ENCODE data around the gene MRPL36.
"Not testable (repeated sequence)": the region's sequence is repeated elsewhere in the genome, so short reads cannot be mapped to it uniquely, and the experiment has no call there.

Gene MRPL36

DNA sequence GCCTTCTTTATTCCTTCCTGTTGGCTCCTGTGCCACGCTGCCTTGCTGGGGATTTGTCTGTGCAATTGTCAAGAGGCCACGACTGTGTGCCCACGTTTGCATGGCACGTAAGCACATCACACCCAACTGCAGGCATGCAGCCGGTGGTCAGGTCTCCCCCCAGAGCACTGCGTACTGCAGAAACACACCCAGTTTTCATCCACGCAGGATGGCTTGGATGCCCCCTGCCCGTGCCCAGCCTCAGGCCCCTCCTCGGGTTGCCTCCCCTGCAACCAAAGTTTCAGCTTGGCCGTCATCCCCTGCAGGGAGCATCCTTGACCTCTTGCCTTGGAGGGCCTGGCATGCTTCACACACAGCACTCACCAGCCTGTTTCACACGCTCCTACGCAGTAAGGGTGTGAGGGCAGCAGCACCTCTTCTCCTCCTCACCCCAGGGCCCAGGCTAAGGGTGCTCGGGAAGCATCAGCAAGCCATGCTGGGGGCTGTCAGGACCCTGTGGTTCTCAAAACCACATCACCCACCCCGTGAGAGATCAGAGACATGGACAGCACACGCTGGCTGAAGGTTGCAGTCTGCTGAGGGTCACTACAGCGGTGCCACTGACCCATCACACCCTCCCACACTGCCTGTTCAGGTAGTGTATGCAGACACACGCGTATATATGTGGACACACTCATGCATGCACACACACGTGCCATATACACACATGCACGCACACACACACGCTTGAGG lies 3.1 kb downstream of the MRPL36 start:
- no peak for DNase-seq (ENCODE audit: low read depth)

DNA sequence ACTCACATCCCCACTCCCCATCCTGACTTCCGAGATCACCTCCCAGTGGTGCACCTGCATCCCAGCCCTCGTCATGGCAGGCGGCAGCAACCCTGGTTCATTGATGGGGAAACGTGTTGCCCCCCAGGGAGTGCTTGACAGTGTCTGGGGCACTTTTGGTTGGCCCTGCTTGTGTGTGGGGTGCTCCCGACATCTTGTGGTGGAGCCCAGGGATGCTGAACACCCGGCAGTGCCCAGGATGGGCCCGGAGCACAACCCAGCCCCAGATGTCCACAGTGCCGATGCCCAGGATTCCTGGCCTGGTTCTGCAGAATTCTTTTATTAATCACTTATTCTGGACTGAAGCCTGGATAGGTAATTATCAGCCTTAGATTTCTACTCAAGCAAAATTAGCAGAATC lies 3.7 kb downstream of the MRPL36 start:
- DNase-seq (ENCODE audit: low read depth) = no peak

DNA sequence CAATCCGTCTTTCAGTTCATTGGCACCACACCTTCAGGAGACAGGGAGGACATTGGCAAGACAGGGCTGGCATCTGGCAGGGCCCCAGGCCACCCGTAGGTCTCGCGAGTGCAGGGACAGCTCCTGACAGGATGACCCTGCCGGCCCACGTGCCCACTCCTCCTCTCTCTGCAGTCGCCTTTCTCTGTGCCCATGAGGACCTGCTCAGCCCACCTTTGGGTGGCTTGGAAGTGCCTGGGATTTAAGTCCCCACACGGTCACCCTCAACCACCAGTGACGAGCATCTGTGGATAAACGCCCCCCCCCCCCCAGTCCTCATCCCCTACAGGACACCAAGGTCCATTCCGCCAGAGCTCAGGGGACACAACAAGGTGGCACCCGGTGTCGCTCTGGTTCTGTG lies 4.1 kb downstream of the MRPL36 start:
- DNase-seq (ENCODE audit: low read depth) = no peak

DNA sequence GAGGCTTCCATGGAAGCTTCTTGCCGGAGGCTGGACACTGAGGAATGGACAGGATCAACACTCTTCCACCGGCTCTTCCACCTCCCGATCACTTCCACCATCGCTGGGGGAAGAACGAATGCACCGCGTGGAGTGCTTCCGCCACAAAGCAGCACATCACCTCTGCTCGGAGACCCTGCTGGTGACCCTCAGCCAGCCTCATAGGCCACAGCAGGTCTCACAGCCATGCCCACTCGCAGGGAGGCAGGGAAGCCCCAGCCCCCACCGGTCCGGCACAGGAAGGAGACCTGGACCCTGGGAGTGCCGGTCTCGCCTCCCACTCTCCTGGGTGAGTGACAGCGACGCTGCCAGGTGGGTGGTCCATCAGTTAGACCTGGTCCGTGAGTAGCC lies 4.7 kb downstream of the MRPL36 start:
- DNase-seq (ENCODE audit: low read depth) = no peak

DNA sequence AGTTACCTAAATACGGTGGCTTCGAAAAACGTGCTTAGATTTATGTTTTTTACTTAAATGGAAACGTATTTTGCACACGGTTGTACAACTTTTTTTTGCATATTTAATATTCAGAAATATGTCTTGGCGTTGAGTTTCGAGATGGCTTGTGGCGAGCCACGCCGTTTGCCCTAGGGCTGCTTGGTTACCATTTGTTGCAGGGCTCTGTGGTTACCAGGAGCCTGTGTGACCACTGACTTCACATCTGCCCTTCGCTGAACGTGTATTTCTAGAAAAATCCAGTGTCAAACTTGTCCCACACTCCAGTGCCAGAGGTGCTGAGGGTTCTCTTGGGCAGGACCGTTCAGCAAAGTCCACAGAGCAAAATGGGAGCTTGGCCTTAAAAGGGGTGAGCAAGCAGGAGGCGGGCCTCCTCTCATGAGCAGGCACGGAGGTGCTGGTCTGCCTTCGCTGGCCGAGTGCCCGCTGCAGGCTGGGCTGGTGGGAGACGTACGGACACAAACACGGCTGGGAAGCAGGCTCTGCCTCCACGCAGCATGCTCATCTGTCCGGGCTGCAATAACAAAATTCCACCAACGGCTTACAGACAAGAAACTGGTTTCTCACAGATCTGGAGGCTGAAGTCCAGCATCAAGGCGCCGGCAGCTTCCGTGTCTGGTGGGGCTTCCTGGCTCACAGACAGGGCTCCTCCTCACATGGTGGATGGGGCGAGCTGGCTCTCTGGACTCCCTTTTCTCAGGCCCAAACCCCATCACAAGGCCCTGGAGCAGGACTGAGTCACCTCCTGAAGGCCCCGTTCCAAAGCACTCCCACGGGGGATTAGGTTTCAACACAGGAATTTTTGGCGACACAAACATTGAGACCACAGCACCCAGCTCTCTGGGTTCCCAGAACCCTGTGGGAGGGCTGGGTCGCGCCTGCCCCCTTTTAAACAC lies 5.4 kb downstream of the MRPL36 start:
- no peak for DNase-seq (ENCODE audit: low read depth)

DNA sequence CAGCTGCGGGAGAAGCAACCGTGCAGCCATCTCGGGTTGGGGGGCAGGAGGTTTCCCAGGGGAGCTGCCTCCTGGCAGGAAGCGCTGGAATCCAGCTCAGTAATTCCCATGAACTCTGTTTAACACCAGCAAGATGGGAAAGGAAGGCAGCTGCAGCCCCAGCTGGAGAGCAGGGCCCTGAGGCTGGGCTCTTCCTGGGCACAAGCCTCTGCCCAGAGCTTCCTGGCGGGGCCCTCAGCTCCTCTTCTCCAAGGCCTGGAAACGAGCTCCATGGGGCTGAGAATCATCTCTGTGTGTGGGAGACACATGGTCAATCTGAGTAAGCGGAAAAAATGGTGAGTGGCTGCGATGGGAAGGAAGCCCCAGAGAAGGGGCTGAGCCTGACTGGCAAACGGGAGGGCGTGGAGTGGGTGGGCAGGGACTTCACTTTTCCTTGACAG lies 6.3 kb downstream of the MRPL36 start:
- no peak for DNase-seq (ENCODE audit: low read depth)

DNA sequence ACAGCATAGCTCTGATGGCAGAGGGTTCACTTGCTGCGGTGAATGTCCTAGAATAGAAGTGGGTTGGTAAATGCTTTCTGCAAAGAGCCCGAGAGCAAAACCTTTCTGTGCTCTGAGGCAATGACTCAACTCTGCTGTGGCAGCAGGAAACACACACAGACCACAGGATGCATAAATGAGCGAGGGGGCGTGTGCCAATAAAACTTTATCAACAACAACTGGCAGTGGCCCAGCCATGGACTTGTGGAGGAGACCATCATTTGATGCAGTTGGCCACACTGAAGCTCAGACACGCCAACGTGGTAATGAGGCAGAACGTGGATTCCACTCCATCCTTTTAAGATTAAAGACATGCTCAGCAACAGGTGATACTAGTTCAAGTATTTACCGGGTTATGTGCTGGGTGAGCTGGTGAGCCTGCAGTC lies 6.8 kb downstream of the MRPL36 start:
- peak; percentile 50 for DNase-seq (ENCODE audit: low read depth)

DNA sequence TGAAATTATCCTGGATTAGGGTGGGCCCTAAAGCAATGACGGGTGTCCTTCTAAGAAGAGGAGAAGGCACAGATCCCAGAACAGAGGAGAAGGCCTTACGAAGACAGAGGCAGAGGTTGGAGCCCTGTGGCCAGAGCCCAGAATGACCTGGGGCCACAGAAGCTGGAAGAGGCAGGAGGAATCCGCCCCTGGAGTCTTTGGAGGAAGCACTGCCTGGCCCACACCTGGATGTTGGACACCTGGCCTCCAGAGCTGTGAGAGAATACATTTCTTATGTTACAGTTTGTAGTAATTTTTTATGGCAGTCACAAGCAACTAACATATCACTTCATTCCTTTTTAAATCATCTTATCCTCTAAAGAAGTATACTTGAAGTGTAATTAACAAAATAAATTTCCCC lies 8.5 kb downstream of the MRPL36 start:
- DNase-seq (ENCODE audit: low read depth) = no peak

DNA sequence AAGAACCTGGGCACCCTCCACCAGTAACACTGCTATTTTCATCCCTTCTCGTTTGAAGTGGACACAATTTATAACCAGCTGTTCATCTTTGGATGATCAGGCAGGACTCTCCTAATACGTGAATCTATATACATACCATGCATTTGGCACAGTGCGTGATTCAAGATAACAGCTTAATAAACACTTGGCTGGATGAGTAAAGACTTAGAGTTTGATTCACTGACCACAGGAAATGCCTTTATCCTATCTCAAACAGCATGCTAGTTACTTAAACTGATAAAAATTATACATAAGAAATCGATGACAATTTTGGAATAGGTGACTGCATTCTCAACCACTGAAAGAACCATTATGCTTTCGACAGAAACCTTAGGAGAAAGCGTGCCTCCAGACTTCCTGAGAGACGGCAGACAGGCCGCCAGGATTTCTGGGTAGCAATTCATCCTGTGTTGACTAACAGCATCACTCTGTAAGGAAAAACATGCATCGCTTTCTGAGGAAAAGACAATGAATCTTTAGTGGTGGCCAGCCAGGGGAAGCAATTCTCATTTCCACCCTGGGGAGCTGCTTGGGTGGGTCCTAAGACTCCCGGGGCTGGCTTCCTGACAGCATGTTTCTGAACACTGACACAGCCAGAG lies 9.7 kb downstream of the MRPL36 start:
- no peak for DNase-seq (ENCODE audit: low read depth)

DNA sequence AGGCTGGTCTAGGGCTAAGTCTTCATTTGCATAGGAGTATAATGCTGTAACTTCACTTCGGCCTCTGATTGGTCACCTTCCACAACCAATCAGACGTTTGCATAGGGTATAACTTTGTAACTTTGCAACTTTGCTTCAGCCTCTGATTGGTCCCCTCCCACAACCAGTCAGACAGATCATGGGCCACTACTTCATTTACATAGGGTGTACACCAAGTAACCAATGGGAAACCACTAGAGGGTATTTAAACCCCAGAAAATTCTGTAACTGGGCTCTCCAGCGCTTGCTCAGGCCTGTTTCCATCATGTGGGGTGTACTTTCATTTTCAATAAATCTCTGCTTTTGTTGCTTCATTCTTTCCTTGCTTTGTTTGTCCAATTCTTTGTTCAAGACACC lies 10.2 kb downstream of the MRPL36 start:
- DNase-seq (ENCODE audit: low read depth) = not testable (repeated sequence)

DNA sequence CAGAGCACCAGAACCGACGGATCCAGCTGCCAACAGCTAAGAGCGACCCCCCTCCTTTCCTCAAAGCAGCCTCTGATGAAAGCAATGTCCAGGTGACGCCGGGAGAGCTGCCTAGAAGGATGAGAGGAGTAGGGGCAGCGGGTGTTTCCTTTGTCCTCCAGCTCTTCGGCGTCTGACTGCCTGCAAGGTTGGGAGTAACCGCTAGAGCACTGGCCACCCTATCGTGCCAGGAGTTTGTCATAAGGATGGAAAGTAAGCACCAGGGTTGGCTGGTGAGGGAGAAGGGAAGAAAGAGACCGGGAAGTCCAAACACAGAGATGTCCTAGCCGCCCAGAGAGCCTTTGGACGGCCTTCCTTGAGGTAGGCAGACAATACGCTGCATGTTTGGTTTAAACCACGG lies 10.8 kb downstream of the MRPL36 start:
- no peak for DNase-seq (ENCODE audit: low read depth)

DNA sequence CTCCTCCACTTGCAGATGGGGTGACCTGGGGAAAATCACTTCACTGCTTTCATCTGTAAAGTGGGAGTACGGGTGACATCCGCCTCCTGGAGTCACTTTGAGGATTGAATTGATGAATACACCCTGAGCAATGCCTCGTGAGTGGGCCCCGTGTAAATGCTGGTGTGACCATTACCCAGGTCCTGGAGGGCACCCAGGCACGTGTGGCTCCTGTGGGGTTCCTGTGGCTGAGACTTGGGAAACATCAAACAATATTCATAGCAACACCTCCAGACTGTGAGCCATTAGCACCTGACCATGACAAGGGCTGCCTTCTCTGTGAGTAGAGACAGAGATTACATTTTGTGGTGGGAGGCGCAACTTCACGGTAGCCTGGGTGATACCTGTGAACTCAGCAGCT lies 11.4 kb downstream of the MRPL36 start:
- DNase-seq (ENCODE audit: low read depth) = no peak

DNA sequence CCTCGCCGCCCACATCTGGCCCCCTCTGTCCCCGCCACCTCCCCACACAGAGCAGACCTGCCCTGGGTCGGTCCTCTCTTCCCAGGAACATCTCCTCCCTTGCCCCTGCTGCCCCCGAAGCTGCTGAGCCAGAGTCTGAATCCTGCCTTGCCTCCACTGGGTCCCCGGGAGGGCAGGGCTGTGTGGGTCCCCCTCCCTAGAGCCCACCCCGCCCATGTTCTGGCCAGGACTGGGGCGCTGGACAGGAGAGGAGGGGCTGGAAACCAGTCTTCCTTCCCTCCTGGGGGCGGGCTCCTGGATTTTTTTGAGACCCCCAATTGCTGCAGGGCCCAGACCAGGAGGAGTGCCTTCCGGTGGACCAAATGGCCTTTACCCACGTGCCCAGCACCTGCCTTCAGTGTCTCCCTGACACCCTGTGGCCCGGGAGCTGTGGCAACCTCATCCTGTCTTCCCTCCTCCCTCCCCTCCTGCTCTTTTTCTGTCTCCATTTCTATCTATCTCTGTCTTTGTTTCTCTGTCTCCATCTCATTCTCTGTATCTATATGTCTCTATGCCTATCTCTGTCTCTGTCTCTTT lies 12.1 kb downstream of the MRPL36 start:
- DNase-seq (ENCODE audit: low read depth) = no peak

DNA sequence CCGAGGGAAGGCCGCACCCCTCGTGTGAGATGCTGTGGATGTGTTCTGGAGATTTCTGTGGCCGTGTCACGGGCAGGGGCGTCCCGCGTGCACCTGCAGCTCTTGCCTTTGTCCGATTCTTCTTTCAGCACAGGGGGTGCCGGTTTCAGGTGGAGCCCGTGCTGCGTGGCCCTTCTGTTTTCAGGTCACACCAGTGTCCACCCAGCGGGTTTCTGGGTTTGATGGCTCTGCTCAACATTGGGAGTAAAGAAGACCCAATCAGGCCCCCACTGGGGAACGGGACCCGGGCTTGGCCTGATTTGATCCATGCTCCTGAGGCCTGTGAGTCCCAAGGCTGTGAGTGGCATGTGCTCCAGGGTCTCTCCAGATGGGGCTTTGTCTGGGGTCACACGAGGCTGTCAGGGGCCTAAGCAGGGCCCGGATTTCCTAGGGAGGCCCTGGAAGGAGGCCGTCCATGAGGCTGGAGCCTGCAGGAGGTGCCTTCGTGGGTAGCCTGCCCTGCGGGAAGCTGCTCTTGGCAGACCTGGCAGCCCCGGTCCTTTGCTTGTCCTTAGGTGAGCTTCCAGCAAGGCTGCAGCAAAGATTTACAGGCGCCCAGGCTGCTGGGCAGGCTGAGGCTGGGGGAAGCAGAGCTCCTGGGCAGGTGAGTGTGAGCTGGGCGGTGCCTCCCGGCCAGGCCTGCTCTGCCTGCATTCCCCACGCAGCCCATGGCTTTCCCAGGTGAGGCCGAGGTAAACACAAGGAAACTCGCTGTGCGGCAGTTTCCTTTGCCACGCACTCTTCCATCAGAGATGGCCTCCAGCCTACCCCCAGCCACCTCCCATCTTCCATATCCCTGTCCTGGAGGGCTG lies 12.8 kb downstream of the MRPL36 start:
- no peak for DNase-seq (ENCODE audit: low read depth)

DNA sequence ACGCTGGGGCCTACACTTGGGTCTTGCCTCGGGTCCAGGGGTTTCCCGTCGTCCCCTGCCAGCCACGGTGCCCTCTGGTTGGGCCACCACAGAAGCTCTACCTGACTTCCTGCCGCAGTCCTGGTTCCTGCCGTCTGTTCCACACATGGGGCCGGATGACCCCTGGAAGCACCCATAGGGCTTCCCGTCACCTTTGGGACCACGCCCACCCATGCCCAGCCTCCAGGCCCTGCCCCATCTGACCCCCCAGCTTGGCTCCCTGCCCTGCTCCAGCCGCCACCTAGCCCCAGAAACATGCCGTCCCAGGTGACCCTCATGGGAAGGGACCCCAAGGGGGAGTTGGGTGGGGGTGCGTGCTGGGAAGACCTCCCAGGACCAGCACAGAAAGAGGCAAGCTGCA lies 13.7 kb downstream of the MRPL36 start:
- no peak for DNase-seq (ENCODE audit: low read depth)

DNA sequence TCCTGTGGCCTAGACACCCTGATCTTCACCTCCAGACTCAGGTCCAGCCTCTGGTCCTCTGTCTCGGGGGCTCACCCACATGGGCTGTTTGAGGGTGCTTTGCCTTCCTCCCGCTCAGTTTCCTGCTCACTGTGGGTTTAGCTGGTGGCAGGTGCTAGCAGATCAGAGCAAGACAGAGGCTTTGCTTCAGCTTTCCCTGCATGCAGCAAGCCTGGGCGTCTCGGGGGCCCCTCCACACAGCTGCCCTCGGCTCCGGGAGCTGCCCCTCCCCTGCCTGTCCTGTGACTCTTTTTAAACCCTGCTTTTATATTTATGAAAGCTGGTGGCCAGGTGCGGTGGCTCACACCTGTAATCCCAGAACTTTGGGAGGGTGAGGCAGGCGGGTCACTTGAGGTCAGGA lies 14.6 kb downstream of the MRPL36 start:
- no peak for DNase-seq (ENCODE audit: low read depth)

DNA sequence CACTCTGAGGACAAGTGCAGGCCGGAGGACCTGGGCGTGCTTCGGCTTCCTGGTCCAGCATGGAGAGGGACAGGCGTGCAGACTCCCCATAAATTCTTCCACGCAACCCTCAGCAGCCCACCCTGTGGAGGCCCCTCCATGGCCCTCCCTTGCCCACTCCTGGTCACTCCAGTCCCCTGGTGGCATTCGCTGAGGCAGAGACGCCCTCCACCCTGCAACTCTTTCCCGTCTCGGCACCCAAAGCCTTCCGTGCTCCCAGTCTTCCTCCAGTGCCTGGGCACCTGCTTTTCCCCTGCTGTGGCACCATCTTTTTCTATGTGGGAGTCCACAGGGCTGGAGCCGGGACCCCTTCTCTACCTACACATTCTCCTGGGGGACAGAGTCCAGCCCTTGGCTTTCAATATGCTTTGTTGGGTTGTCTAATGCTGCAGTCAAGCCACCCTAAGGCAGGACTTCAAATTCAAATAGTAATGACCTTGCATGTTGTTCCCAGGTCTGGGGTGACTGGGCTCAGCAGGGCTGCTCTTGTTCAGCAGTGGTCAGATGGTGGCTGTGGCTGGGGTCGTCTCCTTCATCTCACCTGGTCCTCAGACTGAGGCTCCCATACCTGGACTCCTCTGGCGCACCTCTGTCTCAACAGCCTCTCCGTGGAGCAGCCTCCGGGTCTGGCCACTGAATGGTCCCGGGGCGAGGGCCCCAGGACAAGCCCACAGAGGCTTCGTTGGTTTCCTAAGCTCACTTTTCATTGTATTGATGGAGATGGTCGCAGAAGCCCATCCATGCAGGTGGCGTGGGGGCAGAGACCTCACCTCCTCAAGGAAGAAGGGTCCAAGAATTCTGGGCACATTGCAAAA lies 15.2 kb downstream of the MRPL36 start:
- DNase-seq (ENCODE audit: low read depth) = no peak

DNA sequence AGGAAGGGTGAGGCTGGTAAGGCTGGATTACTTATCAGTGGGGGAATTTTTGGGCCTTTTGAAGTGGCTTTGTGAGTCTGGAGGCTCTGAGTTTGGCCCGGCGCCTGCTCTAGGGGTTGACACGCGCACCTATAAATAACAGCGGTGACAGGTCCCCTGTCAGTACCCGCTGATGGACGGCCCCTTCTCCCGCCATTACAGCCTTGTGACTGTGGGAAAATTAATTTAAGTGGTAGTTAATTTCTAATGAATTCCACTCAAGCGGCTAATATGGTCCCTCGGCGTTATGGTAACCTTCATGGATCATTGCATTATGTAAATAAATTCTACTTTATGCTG lies 16.5 kb downstream of the MRPL36 start:
- DNase-seq (ENCODE audit: low read depth) = no peak

DNA sequence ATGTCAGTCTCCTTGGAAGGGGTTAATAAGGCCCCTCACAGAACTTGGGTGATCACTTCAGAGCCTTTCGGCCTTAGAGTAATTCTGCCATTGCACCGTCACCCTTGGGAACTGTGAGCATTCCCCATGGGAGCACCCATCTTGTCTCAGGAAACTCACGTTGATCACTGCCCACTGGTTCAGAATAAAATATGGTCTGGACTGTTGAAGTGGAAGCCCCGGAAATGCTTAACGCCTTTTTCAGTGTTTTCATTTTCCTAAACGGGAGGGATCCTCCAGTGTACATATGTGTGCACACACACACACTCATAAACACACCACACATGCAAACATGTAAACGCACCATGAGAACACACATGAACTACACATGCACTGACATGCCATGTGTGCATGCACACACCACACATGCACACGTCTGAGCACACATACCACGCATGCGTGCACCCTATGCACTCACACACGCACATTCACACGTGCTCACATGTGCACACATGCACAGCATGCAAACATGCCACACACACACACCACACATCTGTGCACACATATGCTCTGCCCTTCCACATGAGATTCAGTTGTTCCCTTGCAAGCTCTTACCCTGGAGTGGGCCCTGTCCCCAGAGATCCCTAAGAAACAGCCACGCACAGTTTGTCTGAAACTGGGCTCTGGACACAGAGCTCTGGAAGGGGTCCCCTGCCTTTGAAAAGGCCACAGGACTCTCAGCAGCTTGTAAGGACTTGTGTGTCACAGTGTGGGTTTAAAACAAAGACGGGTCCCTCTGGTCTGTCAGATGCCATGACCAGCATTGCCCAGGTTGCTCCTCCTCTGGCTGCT lies 17.0 kb downstream of the MRPL36 start:
- DNase-seq (ENCODE audit: low read depth) = no peak

Data from stimulated activated CD8-positive, alpha-beta memory T cell treated with anti-CD3 and anti-CD28 coated beads, Interleukin-12 subunit alpha, Interleukin-12 subunit beta, amount 100 ng/mL, for 1 hour (primary cell).